DMS79 treated with DMSO at 0.1 percent for 48 hours (cell line): ENCODE results near the gene NFX1.
A peak's percentile ranks its signal among the peaks of the same experiment; 100 is the strongest.
"Not testable (repeated sequence)": the region's sequence is repeated elsewhere in the genome, so short reads cannot be mapped to it uniquely, and the experiment has no call there.

Experiments used
- DNase-seq: peaks from one replicate; lab custom pipeline; 2025; lab: John Stamatoyannopoulos, UW

NFX1 gene

DNA sequence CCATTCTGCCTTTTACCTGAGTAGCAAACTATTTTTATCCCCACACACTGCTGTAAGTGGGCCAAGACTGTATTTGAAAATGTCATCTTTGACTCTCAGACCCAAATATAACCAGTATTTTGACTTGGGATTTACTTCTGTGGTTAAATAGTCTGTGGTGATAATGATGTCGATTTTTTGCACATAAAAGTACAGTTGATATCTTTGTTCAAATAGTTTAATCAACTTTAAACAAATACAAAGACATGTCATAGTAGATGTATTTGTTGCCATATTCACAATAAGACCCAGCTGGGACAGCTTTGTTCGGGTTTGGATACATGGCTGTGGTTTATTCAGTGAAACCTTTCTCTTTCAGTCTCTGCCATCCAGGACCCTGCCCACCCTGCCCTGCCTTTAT lies 20.4 kb downstream of the NFX1 start:
- DNase-seq, result no peak

DNA sequence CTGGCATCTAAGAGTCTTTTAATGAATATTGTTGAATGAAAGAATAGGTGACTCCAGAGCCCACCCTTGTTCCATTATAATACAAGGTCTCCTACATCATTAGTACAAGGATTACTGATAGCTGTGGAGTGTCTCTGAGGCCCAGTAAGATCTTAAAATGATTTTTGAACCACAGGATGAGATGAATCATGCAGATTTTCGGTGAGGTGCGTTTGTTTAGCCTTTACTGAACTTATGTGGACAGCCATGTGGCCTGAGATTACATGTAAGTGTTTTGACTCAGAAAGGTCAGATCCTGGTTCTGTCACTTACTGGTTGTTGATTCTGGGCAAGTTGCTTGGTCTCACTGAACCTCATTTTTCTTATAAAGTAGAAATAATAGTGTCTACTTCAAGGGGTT lies 21.6 kb downstream of the NFX1 start:
- DNase-seq, result no peak

DNA sequence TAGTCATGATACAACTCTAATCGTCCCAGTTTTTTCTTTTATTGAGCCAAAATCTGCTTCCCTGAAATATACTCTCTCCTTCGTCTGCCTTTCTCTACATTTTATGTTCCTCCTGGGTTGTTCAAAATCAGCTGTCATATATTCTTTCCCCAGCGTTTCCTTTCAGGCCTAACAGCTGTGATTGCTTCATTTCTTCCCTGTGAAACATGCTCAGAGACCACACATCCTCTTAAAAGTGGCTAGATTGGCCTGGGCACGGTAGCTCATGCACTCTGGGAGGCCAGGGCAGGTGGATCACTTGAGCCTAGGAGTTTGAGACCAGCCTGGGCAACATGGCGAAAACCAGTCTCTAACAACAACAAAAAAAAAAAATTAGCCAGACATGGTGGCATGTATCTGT lies 25.1 kb downstream of the NFX1 start:
- no peak for DNase-seq

DNA sequence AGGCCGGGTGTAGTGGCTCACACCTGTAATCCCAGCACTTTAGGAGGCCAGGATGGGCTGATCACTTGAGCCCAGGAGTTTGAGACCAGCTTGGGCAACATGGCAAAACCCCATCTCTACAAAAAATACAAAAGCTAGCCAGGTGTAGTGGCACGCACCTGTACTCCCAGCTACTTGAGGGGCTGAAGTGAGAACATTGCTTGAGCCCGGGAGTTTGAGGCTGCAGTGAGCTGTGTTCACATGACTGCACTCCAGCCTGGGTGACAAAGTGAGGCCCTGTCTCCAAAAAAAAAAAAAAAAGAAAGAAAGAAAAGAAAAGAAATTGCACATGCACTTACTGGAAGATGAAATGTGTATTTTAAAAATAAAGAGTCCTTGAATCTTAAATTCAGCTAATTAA lies 26.8 kb downstream of the NFX1 start:
- DNase-seq, result not testable (repeated sequence)

DNA sequence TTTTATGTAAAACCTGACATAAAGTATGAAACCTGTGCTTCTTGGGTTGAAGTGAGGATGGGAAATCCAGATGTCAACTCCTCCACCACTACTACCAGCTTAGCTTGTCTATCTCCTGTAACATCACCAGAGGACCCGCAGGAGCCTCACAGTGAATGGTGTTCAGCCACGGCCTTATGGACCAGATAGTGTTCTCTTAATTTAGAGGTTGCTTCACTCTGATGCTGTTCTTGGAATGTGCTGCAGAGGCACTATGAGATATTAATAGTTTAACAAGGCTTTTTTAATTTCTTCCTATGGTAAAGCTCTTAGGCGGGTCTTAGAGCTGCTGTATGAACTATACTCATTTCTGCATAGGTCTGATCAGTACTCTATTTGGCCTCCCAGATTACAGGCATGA lies 27.9 kb downstream of the NFX1 start:
- no peak for DNase-seq

DNA sequence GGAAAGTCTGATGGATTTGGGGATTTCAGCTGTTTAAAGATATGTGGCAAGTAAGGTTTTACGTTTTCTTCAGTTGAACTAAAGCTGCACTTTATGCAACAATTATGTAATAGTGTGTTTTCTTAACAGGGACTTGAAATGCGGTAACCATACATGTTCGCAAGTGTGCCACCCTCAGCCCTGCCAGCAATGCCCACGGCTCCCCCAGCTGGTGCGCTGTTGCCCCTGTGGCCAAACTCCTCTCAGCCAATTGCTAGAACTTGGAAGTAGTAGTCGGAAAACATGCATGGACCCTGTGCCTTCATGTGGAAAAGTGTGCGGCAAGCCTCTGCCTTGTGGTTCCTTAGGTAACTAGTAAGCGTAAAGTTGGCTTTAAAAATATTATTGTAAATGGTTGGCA lies 28.5 kb downstream of the NFX1 start:
- no peak for DNase-seq

DNA sequence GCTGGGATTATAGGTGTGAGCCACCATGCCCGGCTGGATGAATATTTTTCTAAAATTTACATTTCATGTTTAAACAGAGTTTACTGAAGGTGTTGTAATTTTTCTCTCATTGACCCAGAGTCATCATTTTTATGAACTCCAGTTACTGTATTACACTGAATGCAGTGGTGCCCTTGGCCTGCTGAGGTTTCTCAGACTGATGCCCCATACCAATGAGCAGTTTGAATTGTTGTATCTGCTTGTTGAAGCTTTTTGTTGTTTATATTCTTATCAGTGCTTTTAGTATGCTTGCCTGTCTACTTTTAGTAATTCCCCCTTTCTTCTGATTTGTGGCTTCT lies 29.9 kb downstream of the NFX1 start:
- DNase-seq, result no peak

DNA sequence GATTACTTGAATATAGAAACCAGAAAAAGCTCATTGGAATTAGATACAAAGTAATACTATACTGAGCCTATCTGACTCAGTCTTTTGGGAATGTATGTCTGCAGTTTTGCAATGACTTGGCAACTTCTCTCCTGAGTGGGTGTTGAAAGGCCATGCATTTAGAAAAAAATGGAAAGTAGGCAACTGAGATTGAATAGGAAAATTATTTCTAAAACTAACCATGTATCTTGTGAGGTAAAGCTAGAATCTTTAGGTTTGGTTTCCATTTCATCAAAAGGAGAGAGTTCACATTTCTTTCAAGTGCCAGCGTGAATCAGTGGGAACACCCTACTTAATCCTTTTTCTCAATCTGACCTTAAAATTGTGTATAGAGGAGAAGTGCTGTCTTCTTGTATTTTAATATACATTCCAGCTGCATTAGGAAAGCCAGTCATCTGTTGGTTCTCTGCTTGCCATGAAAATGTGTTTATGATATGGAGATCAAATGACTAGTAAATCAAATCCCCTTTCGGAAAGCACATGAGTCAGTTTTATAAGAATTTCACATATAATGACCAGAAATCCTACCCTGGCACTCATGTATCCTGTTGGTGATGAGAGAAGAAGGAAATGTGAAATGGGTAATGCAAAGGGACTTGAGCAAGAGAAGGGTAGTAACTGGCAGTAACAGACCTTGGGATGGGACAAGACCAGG lies 30.4 kb downstream of the NFX1 start:
- DNase-seq, result no peak

DNA sequence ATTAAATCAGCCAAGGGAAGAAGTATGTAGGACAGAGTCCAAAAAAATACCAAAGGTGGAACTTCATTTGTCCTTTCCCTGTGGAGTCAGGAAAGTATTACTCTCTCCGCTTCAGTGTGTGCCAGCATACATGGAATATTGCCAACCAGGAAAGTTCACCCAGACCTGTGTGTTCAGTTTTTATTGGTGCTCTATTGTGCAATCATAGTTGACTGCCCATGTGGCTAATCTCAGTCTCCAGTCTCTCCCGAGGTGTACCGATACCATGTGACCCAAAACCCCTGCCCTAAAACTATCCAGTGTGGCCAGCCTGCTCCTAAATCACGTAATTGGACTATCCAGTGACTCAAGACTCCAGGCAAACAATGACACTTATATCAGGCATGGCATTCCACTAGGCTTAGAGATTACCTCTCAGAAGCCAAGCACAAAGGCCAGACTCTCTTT lies 38.8 kb downstream of the NFX1 start:
- no peak for DNase-seq

DNA sequence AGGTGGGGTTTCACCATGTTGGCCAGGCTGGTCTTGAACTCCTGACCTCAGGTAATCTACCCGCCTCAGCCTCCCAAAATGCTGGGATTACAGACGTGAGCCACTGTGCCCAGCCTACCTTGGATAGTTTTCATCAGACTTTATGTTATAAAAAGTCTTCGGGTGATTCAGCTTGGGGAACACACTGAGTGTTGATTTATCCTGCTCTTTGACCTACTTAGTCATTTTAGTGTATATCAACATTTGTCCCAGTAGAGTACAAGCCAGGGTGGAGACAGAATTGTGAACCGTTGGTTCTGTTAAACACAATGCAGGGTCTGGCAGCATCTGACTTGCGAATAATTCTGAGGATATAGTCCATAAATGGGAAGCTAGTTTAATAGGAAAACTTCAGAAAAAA lies 39.7 kb downstream of the NFX1 start:
- DNase-seq, result no peak

DNA sequence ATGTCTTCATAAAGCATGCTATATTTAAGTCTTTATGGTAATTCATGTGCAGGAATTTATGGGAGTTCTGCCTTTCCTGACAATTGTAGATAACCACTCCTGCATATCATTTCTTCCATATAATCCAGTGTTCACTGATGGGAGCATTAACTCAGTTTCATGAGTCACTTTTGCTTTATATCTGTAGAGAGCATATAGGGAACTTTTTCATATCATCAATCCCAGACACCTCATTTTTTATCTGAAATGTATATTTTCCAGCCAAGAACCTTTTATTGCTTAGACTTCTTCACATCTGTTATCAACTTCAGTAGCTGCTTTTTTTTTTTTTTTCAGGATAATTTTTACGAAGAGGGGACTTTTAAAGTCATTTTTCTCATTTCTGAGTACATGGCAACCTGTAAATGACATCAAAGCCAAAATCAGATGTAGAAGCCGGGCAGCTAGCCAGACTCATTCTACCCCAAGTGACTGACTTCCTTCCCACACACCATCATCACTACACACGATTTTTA lies 41.1 kb downstream of the NFX1 start:
- no peak for DNase-seq

DNA sequence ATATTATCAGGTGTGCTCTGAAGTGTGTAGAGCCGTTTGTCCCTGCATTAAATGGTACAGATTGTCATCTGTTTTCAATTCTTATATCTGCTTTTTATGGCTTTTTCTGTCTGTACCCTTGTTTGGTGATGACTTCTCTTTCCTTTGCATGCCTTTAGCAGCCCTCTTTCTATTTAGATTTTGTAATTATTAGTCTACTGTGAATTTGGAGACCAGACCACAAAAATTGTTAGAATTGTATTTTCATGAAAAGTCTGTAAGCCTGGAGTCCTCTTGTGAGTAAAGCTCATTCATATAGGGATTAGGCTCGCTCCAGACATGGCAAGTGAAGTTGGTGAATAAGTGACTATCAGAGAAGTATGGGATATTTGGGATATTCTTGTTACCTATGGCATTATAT lies 41.7 kb downstream of the NFX1 start:
- DNase-seq, result no peak

DNA sequence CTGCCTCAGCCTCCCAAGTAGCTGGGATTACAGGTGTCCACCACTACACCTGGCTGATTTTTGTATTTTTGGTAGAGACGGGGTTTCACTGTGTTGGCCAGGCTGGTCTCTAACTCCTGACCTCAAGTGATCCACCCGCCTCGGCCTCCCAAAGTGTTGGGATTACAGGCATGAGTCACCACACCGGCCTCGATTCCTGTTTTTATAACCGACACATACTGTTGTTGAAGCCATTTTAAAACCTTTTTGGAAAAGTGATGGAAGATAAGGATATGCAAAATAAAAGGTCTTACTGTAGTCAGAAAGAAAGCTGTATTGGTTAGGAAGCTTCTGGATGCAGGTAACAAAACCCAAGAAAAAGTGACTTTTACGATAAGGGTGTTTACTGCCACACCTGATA lies 42.6 kb downstream of the NFX1 start:
- not testable (repeated sequence) for DNase-seq

DNA sequence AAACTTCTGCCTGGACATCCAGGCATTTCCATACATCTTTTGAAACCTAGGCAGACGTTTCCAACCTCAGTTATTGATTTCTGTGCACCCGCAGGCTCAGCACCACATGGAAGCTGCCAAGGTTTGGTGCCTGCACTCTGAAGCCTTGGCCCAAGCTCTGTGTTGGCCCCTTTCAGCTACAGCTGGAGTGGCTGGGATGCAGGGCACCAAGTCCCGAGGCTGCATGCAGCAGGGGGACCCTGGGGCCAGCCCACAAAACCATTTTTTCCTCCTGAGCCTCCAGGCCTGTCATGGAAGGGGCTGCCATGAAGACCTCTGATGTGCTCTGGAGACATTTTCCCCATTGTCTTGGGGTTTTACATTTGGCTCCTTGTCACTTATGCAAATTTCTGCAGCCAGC lies 49.9 kb downstream of the NFX1 start:
- no peak for DNase-seq

DNA sequence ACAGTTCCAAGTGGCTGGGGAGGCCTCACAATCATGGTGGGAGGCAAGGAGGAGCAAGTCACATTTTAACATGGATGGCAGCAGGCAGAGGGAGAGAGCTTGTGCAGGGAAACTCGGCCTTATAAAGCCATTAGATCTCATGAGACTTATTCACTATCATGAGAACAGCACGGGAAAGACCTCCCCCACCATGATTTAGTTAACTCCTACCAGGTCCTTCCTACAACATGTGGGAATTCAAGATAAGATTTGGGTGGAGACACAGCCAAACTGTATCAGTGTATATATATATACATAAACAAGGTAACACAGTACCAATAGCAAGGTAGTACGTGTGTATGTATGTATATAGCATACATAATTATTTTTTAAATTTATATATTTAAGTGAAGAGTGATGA lies 50.9 kb downstream of the NFX1 start:
- no peak for DNase-seq

DNA sequence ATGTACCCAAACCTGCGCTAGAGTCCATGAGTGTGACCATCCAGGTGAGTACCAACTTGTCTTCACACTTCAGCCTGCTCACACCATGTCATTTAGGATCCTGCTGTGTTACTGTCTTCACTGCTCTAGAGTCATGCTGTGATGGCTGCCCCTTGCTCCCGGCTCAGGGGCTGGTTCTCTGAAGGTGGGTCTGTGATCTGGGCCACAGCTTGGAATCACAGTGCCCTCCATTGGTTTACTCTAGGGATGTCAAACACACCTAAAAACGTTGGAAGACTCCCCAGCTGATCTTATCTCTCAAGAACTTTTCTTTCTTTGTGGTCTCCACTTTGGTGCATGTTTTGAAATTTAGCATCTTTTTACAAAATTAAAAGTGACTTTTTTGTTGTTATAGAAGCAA lies 53.8 kb downstream of the NFX1 start:
- no peak for DNase-seq

DNA sequence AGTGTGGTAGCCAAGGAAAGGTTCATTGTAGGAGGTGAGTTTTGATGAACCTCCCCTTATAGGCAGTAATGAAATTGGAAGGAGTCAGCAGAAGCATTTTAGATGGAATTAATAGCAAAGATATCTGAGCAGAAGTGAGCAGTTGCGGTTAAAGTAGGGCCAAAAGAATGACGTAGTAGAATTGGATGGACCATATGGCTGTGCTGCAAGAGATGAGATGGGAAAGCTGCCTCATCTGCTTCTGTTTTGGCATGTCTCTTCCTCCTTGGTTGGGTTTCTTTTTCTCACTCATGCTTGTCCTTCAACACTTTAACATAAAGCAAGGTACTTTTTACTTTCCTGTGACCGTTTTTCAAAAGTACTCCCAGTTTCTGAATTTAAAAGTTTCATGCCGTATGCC lies 56.2 kb downstream of the NFX1 start:
- no peak for DNase-seq

DNA sequence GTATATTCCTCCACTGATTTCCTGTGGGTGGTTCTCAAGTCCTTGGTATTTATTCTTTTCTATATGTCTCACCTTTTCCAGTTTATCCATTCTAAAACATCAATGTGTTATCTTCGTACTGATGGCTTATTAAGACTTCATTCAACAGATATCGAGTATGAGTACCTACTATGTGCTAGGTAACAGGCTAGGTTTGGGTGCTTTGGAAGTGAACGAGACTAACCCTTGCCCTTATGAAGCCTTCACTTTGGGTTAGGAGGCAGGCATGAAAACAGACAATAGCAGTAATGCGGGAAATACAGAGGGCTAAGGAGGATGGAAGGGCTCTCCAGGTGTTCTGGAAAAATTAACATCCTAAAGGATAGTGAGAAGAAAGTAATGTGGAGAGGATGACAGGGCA lies 58.7 kb downstream of the NFX1 start:
- no peak for DNase-seq

DNA sequence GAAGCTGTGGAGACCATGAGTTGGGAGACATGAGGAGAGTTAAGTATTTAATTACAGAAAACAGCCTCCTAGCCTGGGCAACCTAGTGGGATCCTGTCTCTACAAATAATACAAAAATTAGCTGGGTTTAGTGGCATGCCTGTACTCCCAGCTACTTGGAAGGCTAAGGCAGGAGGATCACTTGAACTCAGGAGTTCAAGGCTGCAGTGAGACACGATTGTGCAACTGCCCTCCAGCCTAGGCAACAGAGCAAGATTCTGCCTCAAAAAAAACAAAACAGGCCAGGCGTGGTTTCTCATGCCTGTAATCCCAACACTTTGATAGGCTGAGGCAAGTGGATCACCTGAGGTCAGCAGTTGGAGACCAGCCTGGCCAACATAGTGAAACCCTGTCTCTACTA lies 59.4 kb downstream of the NFX1 start:
- no peak for DNase-seq

DNA sequence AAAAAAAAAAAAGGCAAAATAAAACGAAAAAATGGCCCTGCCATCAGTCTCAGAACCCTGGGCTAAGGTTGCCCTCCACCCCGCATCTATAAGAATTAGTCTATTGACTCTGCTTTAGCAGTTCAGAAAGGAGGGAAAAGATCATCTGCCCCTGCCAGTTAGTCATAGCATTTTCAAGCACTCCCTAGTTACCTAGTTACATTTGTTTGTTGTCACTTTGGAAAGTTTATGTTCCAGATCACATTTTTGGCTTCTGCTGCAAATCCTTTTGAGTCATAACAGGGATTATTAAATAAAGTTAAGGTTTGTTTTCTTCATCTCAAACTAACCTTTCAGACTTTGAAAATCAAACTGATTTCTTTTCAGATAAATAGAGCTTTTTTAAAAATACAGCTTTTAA lies 60.0 kb downstream of the NFX1 start:
- no peak for DNase-seq

DNA sequence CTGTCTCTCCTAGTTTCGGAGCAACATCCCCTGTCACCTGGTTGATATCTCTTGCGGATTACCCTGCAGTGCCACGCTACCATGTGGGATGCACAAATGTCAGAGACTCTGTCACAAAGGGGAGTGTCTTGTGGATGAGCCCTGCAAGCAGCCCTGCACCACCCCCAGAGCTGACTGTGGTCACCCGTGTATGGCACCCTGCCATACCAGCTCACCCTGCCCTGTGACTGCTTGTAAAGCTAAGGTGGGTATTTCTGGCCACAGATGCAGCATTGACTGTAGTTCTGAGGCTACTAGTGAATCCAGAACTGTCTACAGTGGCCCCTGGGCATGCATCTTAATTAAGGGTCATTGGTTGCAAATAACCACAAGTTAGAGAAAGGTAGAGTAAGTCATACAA lies 61.2 kb downstream of the NFX1 start:
- no peak for DNase-seq

DNA sequence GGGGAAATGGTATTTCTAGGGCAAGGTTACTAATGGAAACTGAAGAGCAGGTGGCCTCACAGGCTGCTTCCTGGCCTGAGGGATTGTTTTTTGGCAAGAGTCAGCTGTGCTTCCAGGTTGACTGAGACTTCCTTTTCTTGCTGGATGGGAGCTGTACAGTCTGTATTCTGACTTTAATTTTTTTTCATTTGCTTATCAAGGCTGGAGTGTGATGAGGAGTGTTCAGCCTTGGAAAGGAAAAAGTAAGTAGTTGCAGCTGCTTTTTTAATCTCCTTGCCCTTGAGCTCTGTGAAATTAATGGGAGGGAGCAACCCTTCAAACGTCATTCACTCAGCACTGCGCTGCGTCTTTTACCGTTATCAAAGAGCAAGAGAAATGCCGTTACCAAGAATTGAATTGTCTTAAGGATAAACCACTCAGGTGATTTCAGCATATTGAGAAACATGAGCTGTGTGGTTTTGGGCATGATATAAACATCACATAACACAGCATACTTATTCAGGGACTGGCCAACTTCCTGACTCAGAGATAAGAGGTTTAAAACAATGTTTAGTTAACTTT lies 64.4 kb downstream of the NFX1 start:
- DNase-seq, result peak; percentile 27

DNA sequence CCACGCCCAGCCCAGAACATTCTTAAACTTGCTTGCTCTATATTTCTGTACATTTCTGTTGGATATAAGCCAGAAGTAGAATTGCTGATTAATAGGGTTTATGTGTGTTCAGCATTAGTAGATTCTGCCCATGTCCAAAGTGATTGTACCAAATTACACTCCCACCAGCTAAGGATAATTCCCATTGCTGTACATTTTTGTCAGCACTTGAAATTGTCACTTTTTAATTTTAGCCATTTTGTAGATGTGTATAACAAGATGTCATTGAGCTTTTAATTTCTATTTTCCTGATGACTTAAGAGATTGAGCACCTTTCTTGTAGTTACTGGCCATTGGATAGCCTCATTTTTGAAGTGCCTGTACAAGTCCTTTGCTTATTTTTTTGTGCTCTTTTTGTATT lies 65.6 kb downstream of the NFX1 start:
- no peak for DNase-seq

DNA sequence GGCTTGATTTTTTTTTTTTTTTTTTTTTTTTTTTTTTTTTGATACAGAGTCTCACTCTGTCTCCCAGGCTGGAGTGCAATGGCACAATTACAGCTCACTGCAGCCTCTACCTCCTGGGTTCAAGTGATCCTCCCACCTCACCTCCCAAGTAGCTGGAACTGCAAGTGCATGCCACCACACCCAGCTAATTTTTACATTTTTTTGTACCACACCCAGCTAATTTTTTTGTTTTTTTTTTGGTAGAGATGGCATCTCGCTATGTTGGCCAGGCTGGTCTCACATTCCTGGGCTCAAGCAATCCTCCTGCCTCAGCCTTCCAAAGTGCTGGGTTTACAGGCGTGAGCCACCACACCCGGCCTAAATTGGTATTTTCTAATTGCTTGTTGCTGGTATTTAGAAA lies 68.3 kb downstream of the NFX1 start:
- not testable (repeated sequence) for DNase-seq
